Measurements from ENCODE around the gene RNF34. TPM values are rescaled to one million over a fixed set of nuclear protein-coding genes. Genes with fewer than 3 reads are reported as not detected.

RNF34 gene
- total RNA-seq, 1 donor from 2014 or later: 65.7 TPM

- no peak overlapping the region for H3K27ac Mint-ChIP-seq
- DNase-seq (ENCODE audit: low spot score, unreplicated experiment): no peak
- TF ChIP-seq CTCF (IDR thresholded peaks at IDR 0.05; ENCODE audit: unreplicated experiment): no peak
- H3K9me3 Mint-ChIP-seq (ENCODE audit: low read depth): no peaks in the 10 kb centered on the region
- peaks cover 27% of the 10 kb centered on the region for H3K4me1 Mint-ChIP-seq (ENCODE audit: low read depth)
- H3K36me3 Mint-ChIP-seq (ENCODE audit: insufficient read depth): peaks cover 7% of the 10 kb centered on the region
- H3K27me3 Mint-ChIP-seq: no peaks in the 10 kb centered on the region
- H3K4me3 Mint-ChIP-seq (ENCODE audit: low read depth): no peak overlapping the region
Measured at GRCh38 chr12:121403721-121404120, 3.8 kb downstream of the RNF34 start.

GRCh38 chr12:121404734-121405133 is 4.8 kb downstream of the RNF34 start:
- Mint-ChIP-seq H3K4me1 (ENCODE audit: low read depth) (peaks cover 26% of the 10 kb centered on the region), H3K27ac (no peak overlapping the region), H3K4me3 (ENCODE audit: low read depth) (no peak overlapping the region), H3K36me3 (ENCODE audit: insufficient read depth) (peaks cover 7% of the 10 kb centered on the region), H3K27me3 (no peaks in the 10 kb centered on the region), H3K9me3 (ENCODE audit: low read depth) (no peaks in the 10 kb centered on the region)
- DNase-seq (ENCODE audit: low spot score, unreplicated experiment): no peak
- no peak for TF ChIP-seq CTCF (IDR thresholded peaks at IDR 0.05; ENCODE audit: unreplicated experiment)

- H3K4me1 Mint-ChIP-seq (ENCODE audit: low read depth): peaks cover 26% of the 10 kb centered on the region
- no peak overlapping the region for H3K4me3 Mint-ChIP-seq (ENCODE audit: low read depth)
- H3K36me3 Mint-ChIP-seq (ENCODE audit: insufficient read depth): peaks cover 7% of the 10 kb centered on the region
- DNase-seq (ENCODE audit: low spot score, unreplicated experiment): no peak
- no peak for TF ChIP-seq CTCF (IDR thresholded peaks at IDR 0.05; ENCODE audit: unreplicated experiment)
- H3K27ac Mint-ChIP-seq: no peak overlapping the region
- no peaks in the 10 kb centered on the region for H3K9me3 Mint-ChIP-seq (ENCODE audit: low read depth)
- H3K27me3 Mint-ChIP-seq: no peaks in the 10 kb centered on the region
Measured at GRCh38 chr12:121405211-121405610, 5.3 kb downstream of the RNF34 start.

- Mint-ChIP-seq H3K9me3 (ENCODE audit: low read depth) (no peaks in the 10 kb centered on the region), H3K27me3 (no peaks in the 10 kb centered on the region), H3K4me1 (ENCODE audit: low read depth) (no peaks in the 10 kb centered on the region), H3K27ac (peak overlapping the region; percentile 85), H3K4me3 (ENCODE audit: low read depth) (no peak overlapping the region), H3K36me3 (ENCODE audit: insufficient read depth) (peaks cover 13% of the 10 kb centered on the region)
- no peak for TF ChIP-seq CTCF (IDR thresholded peaks at IDR 0.05; ENCODE audit: unreplicated experiment)
- DNase-seq (ENCODE audit: low spot score, unreplicated experiment): no peak
Measured at GRCh38 chr12:121413917-121414316, 14.0 kb downstream of the RNF34 start.

GRCh38 chr12:121417847-121418246 is 17.9 kb downstream of the RNF34 start:
- DNase-seq (ENCODE audit: low spot score, unreplicated experiment): no peak
- no peak for TF ChIP-seq CTCF (IDR thresholded peaks at IDR 0.05; ENCODE audit: unreplicated experiment)
- Mint-ChIP-seq H3K4me3 (ENCODE audit: low read depth) (no peak overlapping the region), H3K4me1 (ENCODE audit: low read depth) (no peaks in the 10 kb centered on the region), H3K27ac (no peak overlapping the region), H3K27me3 (no peaks in the 10 kb centered on the region), H3K9me3 (ENCODE audit: low read depth) (no peaks in the 10 kb centered on the region), H3K36me3 (ENCODE audit: insufficient read depth) (peaks cover 21% of the 10 kb centered on the region)
